ENCODE measurements around the gene VAV2. TPM values are rescaled to one million over a fixed set of nuclear protein-coding genes. Genes with fewer than 3 reads are reported as not detected.

The VAV2 gene
- total RNA-seq, 4 donors from 2014 or later = 10.3 to 20.1 (median 13.1) TPM

DNA sequence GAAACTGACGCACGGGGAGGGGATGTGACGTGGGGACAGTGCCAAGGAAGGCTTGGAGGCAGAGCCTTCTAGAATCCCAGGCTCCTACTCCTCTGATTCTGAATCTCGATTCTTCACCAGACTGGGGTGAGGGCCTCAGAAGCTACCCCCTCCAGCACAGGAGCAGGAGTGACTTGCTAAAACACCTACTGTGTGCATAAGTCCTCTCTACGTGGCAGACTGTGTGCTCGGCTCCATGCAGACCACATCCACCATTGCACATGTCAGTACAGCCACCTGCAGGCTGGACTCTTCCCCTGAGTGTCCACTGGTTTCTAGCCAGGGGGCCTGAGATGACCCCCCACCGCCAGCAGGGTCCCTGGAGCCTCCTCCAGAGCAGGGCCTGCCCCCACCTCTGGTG, 182.8 kb downstream of the VAV2 start:
- Histone ChIP-seq H3K27ac (no peak overlapping the region), H3K4me1 (no peaks in the 10 kb centered on the region), H3K27me3 (no peaks in the 10 kb centered on the region), H3K36me3 (peaks cover 0 to 64% (median 5%) of the 10 kb centered on the region in 3 donors), H3K9me3 (no peaks in the 10 kb centered on the region), H3K4me3 (no peak overlapping the region)
- DNase-seq (ENCODE audit: low spot score in 2 of 2) = no peak
- TF ChIP-seq EP300 (IDR thresholded peaks at IDR 0.05) = no peak
- no peak for TF ChIP-seq POLR2A (IDR thresholded peaks at IDR 0.05)
- TF ChIP-seq, protein P1, sequence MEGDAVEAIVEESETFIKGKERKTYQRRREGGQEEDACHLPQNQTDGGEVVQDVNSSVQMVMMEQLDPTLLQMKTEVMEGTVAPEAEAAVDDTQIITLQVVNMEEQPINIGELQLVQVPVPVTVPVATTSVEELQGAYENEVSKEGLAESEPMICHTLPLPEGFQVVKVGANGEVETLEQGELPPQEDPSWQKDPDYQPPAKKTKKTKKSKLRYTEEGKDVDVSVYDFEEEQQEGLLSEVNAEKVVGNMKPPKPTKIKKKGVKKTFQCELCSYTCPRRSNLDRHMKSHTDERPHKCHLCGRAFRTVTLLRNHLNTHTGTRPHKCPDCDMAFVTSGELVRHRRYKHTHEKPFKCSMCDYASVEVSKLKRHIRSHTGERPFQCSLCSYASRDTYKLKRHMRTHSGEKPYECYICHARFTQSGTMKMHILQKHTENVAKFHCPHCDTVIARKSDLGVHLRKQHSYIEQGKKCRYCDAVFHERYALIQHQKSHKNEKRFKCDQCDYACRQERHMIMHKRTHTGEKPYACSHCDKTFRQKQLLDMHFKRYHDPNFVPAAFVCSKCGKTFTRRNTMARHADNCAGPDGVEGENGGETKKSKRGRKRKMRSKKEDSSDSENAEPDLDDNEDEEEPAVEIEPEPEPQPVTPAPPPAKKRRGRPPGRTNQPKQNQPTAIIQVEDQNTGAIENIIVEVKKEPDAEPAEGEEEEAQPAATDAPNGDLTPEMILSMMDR (IDR thresholded peaks at IDR 0.05) = no peak
- 75 to 85% methylated on average over 6 to 7 of the region's 7 CpGs for WGBS, 2 donors

- WGBS, 2 donors = 81 to 100% methylated on average over 2 to 13 of the region's 13 CpGs
- Histone ChIP-seq H3K36me3 (peaks cover 0 to 64% (median 5%) of the 10 kb centered on the region in 3 donors), H3K4me3 (no peak overlapping the region), H3K27ac (no peak overlapping the region), H3K9me3 (no peaks in the 10 kb centered on the region), H3K27me3 (no peaks in the 10 kb centered on the region), H3K4me1 (peaks cover 0 to 5% (median 0%) of the 10 kb centered on the region in 4 donors)
- TF ChIP-seq POLR2A (IDR thresholded peaks at IDR 0.05) (no peak), EP300 (IDR thresholded peaks at IDR 0.05) (no peak)
- DNase-seq (ENCODE audit: low spot score in 2 of 2) = no peak
Measured at GRCh38 chr9:133807818-133808217, 184.3 kb downstream of the VAV2 start.

GRCh38 chr9:133807037-133807436, 185.1 kb downstream of the VAV2 start:
- 89 to 95% methylated on average over 7 to 11 of the region's 14 CpGs for WGBS, 2 donors
- H3K4me1 ChIP-seq = peaks cover 0 to 5% (median 0%) of the 10 kb centered on the region in 4 donors
- TF ChIP-seq POLR2A (IDR thresholded peaks at IDR 0.05) = no peak
- TF ChIP-seq EP300 (IDR thresholded peaks at IDR 0.05) = no peak
- TF ChIP-seq, protein P1 (IDR thresholded peaks at IDR 0.05) = no peak
- no peaks in the 10 kb centered on the region for H3K9me3 ChIP-seq
- peaks cover 0 to 64% (median 5%) of the 10 kb centered on the region in 3 donors for H3K36me3 ChIP-seq
- H3K27ac ChIP-seq = no peak overlapping the region
- H3K27me3 ChIP-seq = no peaks in the 10 kb centered on the region
- no peak for DNase-seq (ENCODE audit: low spot score in 2 of 2)
- H3K4me3 ChIP-seq = no peak overlapping the region

DNA sequence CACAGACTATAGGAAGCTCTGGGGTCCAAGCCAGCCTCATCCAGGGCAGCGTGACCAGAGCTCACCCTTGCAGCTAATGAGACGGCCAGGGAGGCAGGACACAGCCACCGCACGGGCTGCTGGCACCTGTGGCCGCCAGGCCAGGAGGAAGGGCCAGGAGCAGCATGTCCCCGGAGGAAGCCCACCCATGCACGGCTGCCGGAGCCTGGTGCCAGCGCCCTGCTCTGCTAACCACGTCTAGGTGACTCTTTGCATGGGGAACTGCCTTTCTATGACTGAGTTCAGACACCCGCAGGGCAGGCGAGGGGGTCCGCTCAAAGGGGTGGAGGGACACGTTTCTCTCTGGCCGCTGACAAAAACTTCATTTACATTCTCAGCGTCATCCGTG, 185.5 kb downstream of the VAV2 start:
- no peak for DNase-seq (ENCODE audit: low spot score in 2 of 2)
- H3K27ac ChIP-seq = no peak overlapping the region
- no peak overlapping the region for H3K4me3 ChIP-seq
- H3K27me3 ChIP-seq = no peaks in the 10 kb centered on the region
- 87 to 93% methylated on average over 12 to 16 of the region's 17 CpGs for WGBS, 2 donors
- H3K36me3 ChIP-seq = peaks cover 0 to 64% (median 5%) of the 10 kb centered on the region in 3 donors
- peaks cover 0 to 5% (median 0%) of the 10 kb centered on the region in 4 donors for H3K4me1 ChIP-seq
- TF ChIP-seq EP300 (IDR thresholded peaks at IDR 0.05) (no peak), POLR2A (IDR thresholded peaks at IDR 0.05) (no peak)
- TF ChIP-seq, protein P1 (IDR thresholded peaks at IDR 0.05) = no peak
- H3K9me3 ChIP-seq = no peaks in the 10 kb centered on the region

DNA sequence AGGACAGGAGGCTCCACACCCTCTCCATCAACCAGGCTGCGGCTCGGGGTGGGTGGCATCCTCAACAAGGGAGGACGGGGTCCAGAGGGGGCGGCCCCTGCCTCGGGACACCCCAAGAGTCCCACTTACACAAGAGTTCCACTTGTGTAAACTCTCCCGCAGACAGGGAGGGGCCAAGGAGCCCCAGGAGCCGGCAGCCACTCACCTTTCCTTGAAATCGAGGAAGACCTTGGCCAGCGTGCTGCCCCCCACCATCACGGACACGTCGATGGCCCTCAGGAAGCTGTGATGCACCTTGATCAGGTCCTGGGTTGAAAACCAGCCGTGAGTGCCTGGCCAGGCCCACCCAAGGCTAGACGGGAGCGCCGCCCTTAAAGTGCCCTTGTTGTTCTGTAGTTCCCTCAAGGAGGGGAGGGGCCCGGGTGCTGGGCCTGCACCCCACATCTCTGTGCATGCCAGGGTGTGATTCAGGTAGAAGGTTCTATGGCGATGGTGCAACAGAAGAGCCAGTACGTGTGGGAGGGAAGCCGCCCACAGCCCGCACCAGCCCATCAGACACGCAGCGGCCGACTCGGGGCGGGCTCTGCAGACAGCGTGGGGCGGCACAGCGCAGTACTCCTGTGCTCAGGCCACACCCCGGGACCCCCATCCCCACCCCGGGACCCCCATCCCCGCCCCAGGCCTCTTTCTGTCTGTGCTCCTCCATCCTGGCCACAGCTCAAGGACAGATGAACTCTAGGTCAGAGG, 186.1 kb downstream of the VAV2 start:
- Histone ChIP-seq H3K4me1 (peaks cover 0 to 5% (median 0%) of the 10 kb centered on the region in 4 donors), H3K27ac (no peak overlapping the region), H3K4me3 (no peak overlapping the region), H3K36me3 (peaks cover 0 to 69% (median 5%) of the 10 kb centered on the region in 3 donors), H3K9me3 (no peaks in the 10 kb centered on the region), H3K27me3 (no peaks in the 10 kb centered on the region)
- DNase-seq (ENCODE audit: low spot score in 2 of 2) = no peak
- 95% methylated on average over 31 of the region's 32 CpGs for WGBS, 2 donors
- TF ChIP-seq POLR2A (IDR thresholded peaks at IDR 0.05) (no peak), EP300 (IDR thresholded peaks at IDR 0.05) (no peak)
- TF ChIP-seq, protein P1 (IDR thresholded peaks at IDR 0.05) = no peak

Measured in tibial nerve (tissue), 4 donors.